MM.1S (cell line): ENCODE data around the gene ANKRD2.

Source experiments
- DNase-seq: peaks from one replicate; pipeline ENCODE4 v3.0.0-alpha.2; 2015
- H2AFZ ChIP-seq: fragments of 300-600 bp; sonication (generic); 2 replicates; pipeline ENCODE4 v1.6.0; 2016; ENCODE audit warnings: antibody characterized with exemption, low read length
- H3F3A ChIP-seq: fragments of 300-600 bp; sonication (generic); 2 replicates; pipeline ENCODE4 v1.6.1; 2016; ENCODE audit warnings: mild to moderate bottlenecking, antibody characterized with exemption, low read length, moderate library complexity, mixed read lengths; ENCODE audit not compliant: insufficient read depth
- H3K27ac ChIP-seq: fragments of 300-600 bp; sonication (generic); 2 replicates; pipeline ENCODE4 v1.5.1; 2016; ENCODE audit warnings: mild to moderate bottlenecking, low read length
- H3K27me3 ChIP-seq: fragments of 300-600 bp; sonication (generic); replicated peaks from 2 replicates; pipeline ENCODE4 v1.6.0; 2016; ENCODE audit warnings: low read length; ENCODE audit not compliant: insufficient read depth
- H3K36me3 ChIP-seq: fragments of 300-600 bp; sonication (generic); replicated peaks from 2 replicates; pipeline ENCODE4 v1.6.1; 2016; ENCODE audit warnings: mild to moderate bottlenecking, low read length, mixed read lengths; ENCODE audit not compliant: insufficient read depth
- H3K4me1 ChIP-seq: fragments of 300-600 bp; sonication (generic); 2 replicates; pipeline ENCODE4 v1.6.1; 2016; ENCODE audit warnings: low read length, mixed read lengths
- H3K4me2 ChIP-seq: fragments of 300-600 bp; sonication (generic); 2 replicates; pipeline ENCODE4 v1.6.0; 2016; ENCODE audit warnings: low read depth, low read length
- H3K4me3 ChIP-seq: fragments of 300-600 bp; sonication (generic); 2 replicates; pipeline ENCODE4 v1.5.1; 2016; ENCODE audit warnings: low read length, mixed read lengths
- H3K79me2 ChIP-seq: fragments of 300-600 bp; sonication (generic); 2 replicates; pipeline ENCODE4 v1.6.1; 2016; ENCODE audit warnings: mixed run types, low read length, mixed read lengths
- H3K9ac ChIP-seq: fragments of 300-600 bp; sonication (generic); 2 replicates; pipeline ENCODE4 v1.6.1; 2016; ENCODE audit warnings: low read length, mixed read lengths
- H3K9me2 ChIP-seq: fragments of 300-600 bp; sonication (generic); replicated peaks from 2 replicates; pipeline ENCODE4 v1.6.1; 2016; ENCODE audit warnings: mild to moderate bottlenecking, low read length, mixed read lengths; ENCODE audit not compliant: insufficient read depth
- H3K9me3 ChIP-seq: fragments of 300-600 bp; sonication (generic); replicated peaks from 2 replicates; pipeline ENCODE4 v1.6.1; 2016; ENCODE audit warnings: mild to moderate bottlenecking, low read length, mixed read lengths; ENCODE audit not compliant: insufficient read depth
- H4K20me1 ChIP-seq: fragments of 300-600 bp; sonication (generic); 2 replicates; pipeline ENCODE4 v1.6.1; 2016; ENCODE audit warnings: mild to moderate bottlenecking, low read length, moderate library complexity, mixed read lengths; ENCODE audit not compliant: insufficient read depth
- EZH2 ChIP-seq: fragments of 300-600 bp; sonication (generic); optimal IDR thresholded peaks from 2 replicates; pipeline ENCODE3; 2017; ENCODE audit warnings: low read depth, mild to moderate bottlenecking, antibody characterized with exemption, low read length, mixed read lengths
- EZH2phosphoT487 ChIP-seq: fragments of 300-600 bp; sonication (generic); IDR thresholded peaks from 2 replicates; pipeline ENCODE4 v1.6.1; 2018; ENCODE audit warnings: antibody characterized with exemption, low read length
- TF ChIP-seq, protein P1 (sequence below): fragments of 300-600 bp; sonication (generic); IDR thresholded peaks from 2 replicates; pipeline ENCODE4 v1.5.1; 2016; ENCODE audit warnings: antibody characterized with exemption, low read length, mixed read lengths

The ANKRD2 gene

DNA sequence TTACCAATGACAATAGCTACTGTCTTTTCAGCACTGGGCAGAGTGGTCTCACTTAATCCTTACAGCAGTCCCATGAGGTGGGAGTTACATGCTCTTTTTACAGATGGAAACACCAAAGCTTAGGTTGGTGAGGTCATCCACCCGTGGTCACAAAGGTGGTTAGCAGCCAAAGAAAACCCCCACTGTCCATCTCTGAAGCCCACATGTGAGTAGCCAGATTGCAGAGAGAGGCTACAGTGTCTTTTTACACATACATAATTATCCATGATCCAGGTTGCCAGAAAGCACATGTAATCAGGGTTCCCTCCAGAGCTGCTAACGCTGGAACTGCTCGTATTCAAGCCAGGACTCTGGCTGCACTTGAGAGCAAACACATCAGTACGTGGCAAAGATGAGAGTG lies 24.6 kb upstream of the ANKRD2 start:
- Histone ChIP-seq H3F3A (no peaks in the 10 kb centered on the region), H3K4me1 (no peaks in the 10 kb centered on the region), H3K4me3 (no peak overlapping the region), H3K4me2 (no peak overlapping the region), H3K9ac (no peak overlapping the region), H2AFZ (no peak overlapping the region), H3K79me2 (no peaks in the 10 kb centered on the region), H3K9me2 (no peaks in the 10 kb centered on the region), H3K27ac (no peak overlapping the region), H3K27me3 (no peaks in the 10 kb centered on the region), H4K20me1 (no peaks in the 10 kb centered on the region), H3K36me3 (no peaks in the 10 kb centered on the region), H3K9me3 (no peaks in the 10 kb centered on the region)
- TF ChIP-seq EZH2phosphoT487, result no peak
- TF ChIP-seq, protein P1, sequence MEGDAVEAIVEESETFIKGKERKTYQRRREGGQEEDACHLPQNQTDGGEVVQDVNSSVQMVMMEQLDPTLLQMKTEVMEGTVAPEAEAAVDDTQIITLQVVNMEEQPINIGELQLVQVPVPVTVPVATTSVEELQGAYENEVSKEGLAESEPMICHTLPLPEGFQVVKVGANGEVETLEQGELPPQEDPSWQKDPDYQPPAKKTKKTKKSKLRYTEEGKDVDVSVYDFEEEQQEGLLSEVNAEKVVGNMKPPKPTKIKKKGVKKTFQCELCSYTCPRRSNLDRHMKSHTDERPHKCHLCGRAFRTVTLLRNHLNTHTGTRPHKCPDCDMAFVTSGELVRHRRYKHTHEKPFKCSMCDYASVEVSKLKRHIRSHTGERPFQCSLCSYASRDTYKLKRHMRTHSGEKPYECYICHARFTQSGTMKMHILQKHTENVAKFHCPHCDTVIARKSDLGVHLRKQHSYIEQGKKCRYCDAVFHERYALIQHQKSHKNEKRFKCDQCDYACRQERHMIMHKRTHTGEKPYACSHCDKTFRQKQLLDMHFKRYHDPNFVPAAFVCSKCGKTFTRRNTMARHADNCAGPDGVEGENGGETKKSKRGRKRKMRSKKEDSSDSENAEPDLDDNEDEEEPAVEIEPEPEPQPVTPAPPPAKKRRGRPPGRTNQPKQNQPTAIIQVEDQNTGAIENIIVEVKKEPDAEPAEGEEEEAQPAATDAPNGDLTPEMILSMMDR, result no peak
- TF ChIP-seq EZH2, result no peak
- DNase-seq, result no peak

DNA sequence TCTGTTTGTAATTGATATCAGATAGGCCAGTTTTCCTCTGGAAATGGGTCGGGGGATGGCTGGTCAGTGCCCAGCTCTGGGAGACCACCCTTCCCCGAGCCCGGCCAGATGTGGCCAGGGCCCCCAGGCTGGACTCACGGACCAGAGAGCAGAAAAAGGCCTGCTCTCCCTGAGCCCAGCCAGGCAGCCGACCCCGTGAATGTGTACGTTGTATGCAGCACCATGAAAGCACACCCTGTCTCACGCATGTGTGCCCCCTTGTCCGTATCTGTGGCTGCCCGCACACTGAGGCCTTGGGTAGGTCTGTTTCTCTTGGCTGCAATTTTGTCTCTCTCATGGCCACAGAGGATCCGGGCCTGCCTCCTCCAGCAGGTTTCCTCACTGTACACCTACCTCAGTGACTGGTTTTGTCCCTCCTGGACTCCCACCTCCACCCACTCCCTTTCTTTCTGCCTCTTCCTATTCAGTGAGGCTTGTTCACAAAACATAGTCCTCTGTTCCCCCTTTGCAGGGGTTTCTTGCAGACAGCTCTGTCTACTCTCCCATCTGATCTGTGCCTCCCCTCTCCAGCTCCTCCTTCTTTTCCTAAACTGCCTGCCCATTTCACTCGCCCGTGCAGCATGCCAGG lies 23.6 kb upstream of the ANKRD2 start:
- no peak for DNase-seq
- Histone ChIP-seq H3K9me2 (no peaks in the 10 kb centered on the region), H3K27ac (no peak overlapping the region), H3K36me3 (no peaks in the 10 kb centered on the region), H3K4me2 (no peak overlapping the region), H3F3A (no peaks in the 10 kb centered on the region), H3K4me3 (no peak overlapping the region), H4K20me1 (no peaks in the 10 kb centered on the region), H3K4me1 (peaks cover 4% of the 10 kb centered on the region), H3K27me3 (no peaks in the 10 kb centered on the region), H3K9me3 (no peaks in the 10 kb centered on the region), H3K9ac (no peak overlapping the region), H3K79me2 (no peaks in the 10 kb centered on the region), H2AFZ (no peak overlapping the region)
- TF ChIP-seq, protein P1, result no peak
- TF ChIP-seq EZH2, result no peak
- TF ChIP-seq EZH2phosphoT487, result no peak

DNA sequence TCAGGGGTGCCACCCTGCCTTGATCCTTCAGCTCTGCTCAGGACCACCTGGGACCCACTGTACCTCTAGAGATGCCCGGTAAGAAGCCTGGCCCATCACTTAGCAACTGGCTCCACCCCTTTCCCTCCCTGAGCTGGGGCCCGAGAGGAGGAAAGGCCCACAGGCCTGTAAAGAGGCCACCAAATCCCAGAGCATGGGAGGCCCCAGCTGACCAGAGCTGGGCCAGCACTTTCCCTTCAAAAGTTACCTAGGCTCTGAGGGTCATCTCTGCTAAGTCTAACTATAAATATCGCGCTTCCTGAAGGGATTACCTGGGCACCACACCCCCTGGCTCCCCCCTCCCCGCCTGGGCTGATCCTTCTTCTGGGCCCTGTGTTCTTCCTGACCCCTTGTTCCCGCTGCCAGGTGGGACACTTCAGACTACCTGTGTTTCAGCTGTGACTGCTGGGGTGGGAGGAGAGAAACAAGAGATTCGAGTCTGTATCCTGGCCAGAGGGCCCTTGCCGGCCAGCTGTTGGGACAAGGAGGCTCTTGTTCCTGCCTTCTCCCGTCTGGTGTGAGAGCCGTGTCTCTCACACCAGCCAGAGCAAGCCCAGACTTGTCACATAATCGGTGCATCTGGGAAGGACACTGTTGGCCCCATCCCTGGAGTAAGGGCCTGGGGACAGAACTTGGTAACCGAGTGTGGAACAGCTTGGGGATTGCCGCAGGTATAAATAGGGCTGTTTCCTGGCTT lies 22.8 kb upstream of the ANKRD2 start:
- no peak overlapping the region for H2AFZ ChIP-seq
- no peaks in the 10 kb centered on the region for H4K20me1 ChIP-seq
- no peaks in the 10 kb centered on the region for H3K9me2 ChIP-seq
- H3K4me1 ChIP-seq, result peaks cover 7% of the 10 kb centered on the region
- H3K79me2 ChIP-seq, result no peaks in the 10 kb centered on the region
- H3K27ac ChIP-seq, result no peak overlapping the region
- H3K36me3 ChIP-seq, result no peaks in the 10 kb centered on the region
- H3K9me3 ChIP-seq, result no peaks in the 10 kb centered on the region
- H3K4me3 ChIP-seq, result no peak overlapping the region
- H3K4me2 ChIP-seq, result no peak overlapping the region
- TF ChIP-seq, protein P1, result no peak
- TF ChIP-seq EZH2phosphoT487 (no peak), EZH2 (no peak)
- no peak for DNase-seq
- H3K9ac ChIP-seq, result no peak overlapping the region
- H3K27me3 ChIP-seq, result no peaks in the 10 kb centered on the region
- H3F3A ChIP-seq, result no peaks in the 10 kb centered on the region
